Activated CD4-positive, alpha-beta T cell treated with anti-CD3 and anti-CD28 coated beads, Interleukin-2, amount 10 ng/mL, durations not matched to agents 24 days and 14 days (primary cell): ENCODE results near the gene SLC35B3. TPM values are rescaled to one million over a fixed set of nuclear protein-coding genes. Genes with fewer than 3 reads are reported as not detected.

Experiments
- DNase-seq: peaks from one replicate; pipeline ENCODE4 v3.0.0; 2022
- H3K27ac Mint-ChIP-seq: one replicate; pipeline ENCODE4 v1.8.0; 2022; ENCODE audit warnings: mild to moderate bottlenecking, mixed read lengths
- H3K27me3 Mint-ChIP-seq: one replicate; pipeline ENCODE4 v1.8.0; 2022; ENCODE audit warnings: mixed read lengths
- H3K36me3 Mint-ChIP-seq: one replicate; pipeline ENCODE4 v1.8.0; 2022; ENCODE audit warnings: low read depth, mild to moderate bottlenecking, mixed read lengths
- H3K4me1 Mint-ChIP-seq: one replicate; pipeline ENCODE4 v1.8.0; 2021; ENCODE audit warnings: mixed read lengths
- H3K4me3 Mint-ChIP-seq: one replicate; pipeline ENCODE4 v1.8.0; 2022; ENCODE audit warnings: mild to moderate bottlenecking, moderate library complexity, mixed read lengths
- H3K9me3 Mint-ChIP-seq: one replicate; pipeline ENCODE4 v1.8.0; 2021; ENCODE audit warnings: mixed read lengths
- intact Hi-C: fragments of 100-400 bp; cut with micrococcal nuclease; formaldehyde crosslinking; loops from one replicate; pipeline ENCODE4 v1.15.1; 2023
- total RNA-seq: library from RNA; stranded (reverse); gene quantifications from 2 replicates; pipeline ENCODE4 v1.2.3, GENCODE V29; 2022

Gene SLC35B3
- total RNA-seq, 1 donor from 2014 or later: 7.3 TPM

DNA sequence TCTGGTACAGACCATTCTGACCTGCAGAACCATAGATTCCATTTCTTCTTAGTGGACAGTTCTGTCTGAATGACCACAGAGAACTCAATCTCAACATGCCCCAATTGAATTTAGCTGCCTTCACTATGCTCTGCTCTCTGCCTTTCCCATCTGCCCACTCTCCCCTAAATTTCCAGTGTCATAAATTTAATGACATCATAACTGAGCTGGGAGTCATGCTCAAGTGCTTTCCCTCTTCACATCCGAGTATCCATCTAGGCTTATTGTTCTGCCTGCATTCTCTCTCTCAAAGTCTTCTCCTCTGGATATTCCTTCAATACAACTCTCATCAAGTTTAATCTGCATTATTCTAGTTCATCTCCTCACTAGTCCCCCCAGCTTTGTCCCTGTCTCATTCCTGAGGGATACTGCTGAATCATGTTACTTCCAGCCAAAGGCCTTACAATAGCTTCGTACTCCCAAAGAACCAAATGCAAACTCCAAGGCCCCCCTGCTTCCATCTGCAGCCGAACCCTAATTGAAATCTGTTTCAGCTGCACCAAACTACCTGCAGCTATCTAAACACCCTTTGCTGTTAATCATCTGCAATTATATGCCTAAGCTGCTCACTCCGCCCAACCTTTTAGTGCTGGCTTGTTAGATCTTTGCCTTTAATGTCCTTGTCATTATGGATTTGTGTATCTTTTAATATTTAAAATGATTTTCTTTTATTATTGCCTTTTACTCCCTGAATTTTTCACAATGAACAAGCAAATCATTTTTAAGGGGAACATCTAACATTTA is 46.1 kb downstream of the SLC35B3 start:
- Mint-ChIP-seq H3K4me1 (peaks cover 10% of the 10 kb centered on the region), H3K4me3 (no peak overlapping the region)
- intact Hi-C loops: no loop called here

GRCh38 chr6:8387942-8388437 is 47.4 kb downstream of the SLC35B3 start:
- intact Hi-C loops: no loop called here
- Mint-ChIP-seq H3K4me1 (peaks cover 10% of the 10 kb centered on the region), H3K9me3 (no peaks in the 10 kb centered on the region), H3K4me3 (no peak overlapping the region), H3K36me3 (no peaks in the 10 kb centered on the region), H3K27me3 (peaks cover 2% of the 10 kb centered on the region), H3K27ac (no peak overlapping the region)
- DNase-seq: no peak

More for the DNA sequence above, 46.1 kb downstream of the SLC35B3 start:
- Mint-ChIP-seq H3K27me3 (peaks cover 2% of the 10 kb centered on the region), H3K9me3 (no peaks in the 10 kb centered on the region), H3K36me3 (no peaks in the 10 kb centered on the region), H3K27ac (no peak overlapping the region)
- no peak for DNase-seq

DNA sequence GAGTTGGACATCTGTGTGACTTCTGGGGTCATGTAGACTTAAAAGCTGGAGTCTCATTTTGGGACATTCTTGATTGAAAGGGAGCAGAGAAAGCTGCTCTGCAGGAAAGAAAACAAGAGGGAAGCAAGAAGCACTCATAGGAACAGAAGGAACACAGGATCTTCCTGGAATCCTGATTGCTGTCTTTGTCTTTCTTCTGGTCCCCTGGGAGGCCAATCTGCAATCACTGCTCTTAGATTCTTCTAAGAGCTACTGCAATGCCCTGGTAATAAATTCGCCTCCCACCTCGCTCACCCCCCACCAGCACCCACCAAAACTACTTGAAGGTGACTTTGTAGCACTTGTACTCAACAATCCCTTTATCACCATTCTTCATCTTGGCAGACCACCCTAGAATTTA is 51.8 kb downstream of the SLC35B3 start:
- no peaks in the 10 kb centered on the region for H3K36me3 Mint-ChIP-seq
- H3K27ac Mint-ChIP-seq: no peak overlapping the region
- H3K9me3 Mint-ChIP-seq: no peaks in the 10 kb centered on the region
- no peak for DNase-seq
- no peaks in the 10 kb centered on the region for H3K4me1 Mint-ChIP-seq
- peaks cover 5% of the 10 kb centered on the region for H3K27me3 Mint-ChIP-seq
- H3K4me3 Mint-ChIP-seq: no peak overlapping the region
- intact Hi-C loops: no loop called here

GRCh38 chr6:8382434-8382833 is 52.9 kb downstream of the SLC35B3 start:
- Mint-ChIP-seq H3K27me3 (peaks cover 5% of the 10 kb centered on the region), H3K27ac (no peak overlapping the region), H3K4me1 (no peaks in the 10 kb centered on the region), H3K9me3 (no peaks in the 10 kb centered on the region), H3K36me3 (no peaks in the 10 kb centered on the region), H3K4me3 (no peak overlapping the region)
- no peak for DNase-seq
- intact Hi-C loops: no loop called here

DNA sequence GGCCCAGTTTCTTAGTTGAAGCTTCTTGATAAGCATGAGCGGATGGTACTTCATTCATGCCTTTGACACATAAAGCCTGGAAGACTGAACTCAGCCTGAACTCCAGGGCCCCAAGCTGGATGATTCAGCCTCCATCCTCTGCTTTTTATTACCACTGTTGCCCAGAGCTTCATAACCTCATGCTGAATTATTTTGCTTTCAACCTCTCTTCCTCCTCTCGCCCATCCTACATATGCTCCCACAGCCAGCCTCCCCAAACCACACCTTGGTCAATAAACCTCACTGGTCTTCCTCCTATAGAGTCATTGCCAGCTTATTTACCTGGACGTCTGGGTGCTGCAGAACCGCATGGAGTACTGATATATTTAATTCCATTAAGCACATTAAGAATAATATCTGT is 59.4 kb downstream of the SLC35B3 start:
- no peak for DNase-seq
- intact Hi-C loops: no loop called here
- Mint-ChIP-seq H3K4me3 (no peak overlapping the region), H3K36me3 (no peaks in the 10 kb centered on the region), H3K4me1 (no peaks in the 10 kb centered on the region), H3K27me3 (peaks cover 12% of the 10 kb centered on the region), H3K27ac (no peak overlapping the region), H3K9me3 (peaks cover 4% of the 10 kb centered on the region)
